K562 (cell line): ENCODE measurements around the gene GNAI2. TPM values are rescaled to one million over a fixed set of nuclear protein-coding genes. Genes with fewer than 3 reads are reported as not detected.

Experiments
- ATF1 ChIP-seq, 2 experiments: fragments of 450-650 bp in 1 of 2; IDR thresholded peaks; 2 replicates each; pipeline ENCODE4 v1.6.1; 2016; ENCODE audit warnings: missing compliant biosample characterization in 1 of 2, missing genetic modification characterization in 1 of 2
- ATF6 ChIP-seq: sonication (generic); formaldehyde crosslinking; IDR thresholded peaks from 2 replicates; pipeline ENCODE4 v1.4.0; 2020; ENCODE audit warnings: mild to moderate bottlenecking, missing genetic modification reagents
- FUS ChIP-seq: fragments of 200-400 bp; formaldehyde crosslinking; optimal IDR thresholded peaks from 2 replicates; pipeline ENCODE3; 2017; ENCODE audit warnings: low read depth, low read length
- HDGF ChIP-seq: fragments of 450-650 bp; IDR thresholded peaks from 2 replicates; pipeline ENCODE4 v1.6.1; 2016
- HMGXB4 ChIP-seq: sonication (generic); formaldehyde crosslinking; IDR thresholded peaks from 2 replicates; pipeline ENCODE4 v1.8.1; 2023; ENCODE audit warnings: mild to moderate bottlenecking, missing genetic modification reagents
- IFI16 ChIP-seq: fragments of 250-450 bp; sonication (Bioruptor Pico); IDR thresholded peaks from 2 replicates; pipeline ENCODE4 v2.1.2; 2022; ENCODE audit warnings: mild to moderate bottlenecking, inconsistent platforms
- JUN ChIP-seq, 2 experiments: sonication (generic) in 1 of 2; formaldehyde crosslinking in 1 of 2; IDR thresholded peaks; 2 replicates each; pipeline versions ENCODE4 v1.6.1 to v1.8.0; 2012 to 2022; ENCODE audit warnings: borderline replicate concordance in 2 of 2, mild to moderate bottlenecking in 2 of 2, improper control_type of control experiment in 1 of 2, low read depth in 1 of 2, low read length in 1 of 2, missing genetic modification reagents in 1 of 2
- SRSF1 ChIP-seq: fragments of 200-400 bp; formaldehyde crosslinking; IDR thresholded peaks from 2 replicates; pipeline ENCODE4 v1.6.1; 2017; ENCODE audit warnings: mild to moderate bottlenecking, low read depth, low read length, moderate library complexity
- TCF3 ChIP-seq: sonication (generic); formaldehyde crosslinking; IDR thresholded peaks from 2 replicates; pipeline ENCODE4 v1.4.0; 2020; ENCODE audit warnings: mild to moderate bottlenecking, missing genetic modification reagents
- ZNF57 ChIP-seq: fragments of 450-650 bp; formaldehyde crosslinking; IDR thresholded peaks from 2 replicates; pipeline ENCODE4 v1.4.0; 2020; ENCODE audit warnings: mild to moderate bottlenecking, moderate library complexity
- ZNF696 ChIP-seq: fragments of 250-450 bp; sonication (Bioruptor Pico); conservative IDR thresholded peaks from 2 replicates; pipeline ENCODE4 v1.4.0; 2020; ENCODE audit warnings: mild to moderate bottlenecking, moderate library complexity
- ZZZ3 ChIP-seq: fragments of 450-650 bp; IDR thresholded peaks from 2 replicates; pipeline ENCODE4 v1.6.1; 2016; ENCODE audit warnings: antibody characterized with exemption, mild to moderate bottlenecking, moderate library complexity
- polyA plus RNA-seq, 8 experiments: library from polyadenylated mRNA; depleted of rRNA in 4 of 8; stranded (reverse) in 5 of 8; unstranded in 3 of 8; fragments of >200 nt; fragmentation: Nextera tagmentation in 2 of 8; fragmentation: Illumina TruSeq in 1 of 8; extraction: Ambion mirVana in 2 of 8; extraction: Trizol in 1 of 8; gene quantifications; 2 replicates each; pipeline versions ENCODE4 v1.2.1 to v1.2.3, GENCODE V29; 2011 to 2014; ENCODE audit warnings: inconsistent platforms in 1 of 8, missing spikeins in 1 of 8
- total RNA-seq, 7 experiments: library from RNA; depleted of rRNA in 6 of 7; stranded (reverse); fragments of >200 nt in 6 of 7; fragmentation: Illumina TruSeq in 2 of 7; extraction: Trizol in 2 of 7; gene quantifications; 2 replicates each; pipeline versions ENCODE4 v1.2.1 to v1.2.3, GENCODE V29; 2011 to 2021; ENCODE audit warnings: low replicate concordance in 1 of 7
- TF ChIP-seq, protein P1 (sequence below): fragments of 250-450 bp; sonication (Bioruptor Pico); IDR thresholded peaks from 2 replicates; pipeline ENCODE4 v1.9.0; 2021; ENCODE audit warnings: mild to moderate bottlenecking, inconsistent platforms
- TF ChIP-seq, protein P2 (sequence below): fragments of 250-450 bp; sonication (Bioruptor Pico); IDR thresholded peaks from 2 replicates; pipeline ENCODE4 v1.4.0; 2020; ENCODE audit warnings: mild to moderate bottlenecking
- TF ChIP-seq, protein P3 (sequence below): fragments of 450-650 bp; IDR thresholded peaks from 2 replicates; pipeline ENCODE4 v1.6.1; 2017; ENCODE audit warnings: mild to moderate bottlenecking, moderate library complexity
- TF ChIP-seq, protein P4 (sequence below): fragments of 450-650 bp; formaldehyde crosslinking; IDR thresholded peaks from 2 replicates; pipeline ENCODE4 v1.4.0; 2022; ENCODE audit warnings: mild to moderate bottlenecking, moderate library complexity

GNAI2 gene
- total and polyA plus RNA-seq, 9 of the 15 experiments (the other 6 are each of a cell fraction or from before 2014, with no cell fraction given), result 1.1 to 72.2 (median 42.7) TPM

DNA sequence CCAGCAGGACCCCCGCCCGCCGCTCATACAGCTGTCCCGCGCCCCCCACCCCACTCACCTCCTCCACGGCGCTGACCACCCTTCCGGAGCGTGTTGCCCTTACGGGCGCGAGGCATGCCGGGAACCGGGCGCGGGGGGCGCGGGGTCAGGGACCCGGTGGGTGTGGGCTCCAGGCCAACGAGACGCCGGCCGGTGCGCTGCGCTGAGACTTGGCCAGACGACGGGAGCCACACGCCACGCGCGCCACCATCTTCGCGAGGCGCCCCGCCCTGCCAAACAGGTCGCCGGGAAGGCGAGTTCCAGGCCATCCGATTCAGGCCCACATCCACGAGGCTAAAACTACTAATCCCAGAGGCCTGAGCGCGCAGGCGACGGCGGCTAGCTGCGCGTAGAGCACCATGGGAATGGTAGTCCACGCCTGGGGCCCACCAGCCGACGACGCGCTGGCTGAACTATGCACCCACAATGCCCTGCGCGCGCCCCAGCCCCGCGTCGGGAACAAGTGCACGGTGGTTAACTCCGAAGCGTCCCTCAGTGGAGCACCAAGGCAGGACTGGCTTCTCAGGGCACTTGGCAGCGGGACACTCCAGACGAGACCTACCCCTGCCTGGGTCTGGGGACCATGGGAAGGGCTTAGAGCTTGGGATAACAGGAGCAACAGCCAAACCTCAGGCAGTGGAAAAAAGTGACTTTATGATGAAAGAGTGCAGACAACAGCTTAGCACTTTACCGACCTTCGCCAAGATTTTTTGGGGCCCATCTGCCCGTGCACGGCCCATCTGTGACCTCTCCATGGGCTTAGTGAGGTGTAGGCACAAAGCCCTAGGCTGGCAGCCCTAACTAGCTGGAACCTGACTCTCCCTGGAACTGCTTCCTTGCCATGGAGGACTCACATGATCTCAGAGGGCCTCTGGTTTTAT lies 56.4 kb downstream of the GNAI2 start, which contains the start of gene IFRD2 (continued):
- TF ChIP-seq ATF6, result no peak
- no peak for TF ChIP-seq ZNF696 (CRISPR knock-in tag)
- TF ChIP-seq ZNF57, result no peak
- TF ChIP-seq IFI16 (CRISPR knock-in tag), result no peak
- TF ChIP-seq, protein P1, sequence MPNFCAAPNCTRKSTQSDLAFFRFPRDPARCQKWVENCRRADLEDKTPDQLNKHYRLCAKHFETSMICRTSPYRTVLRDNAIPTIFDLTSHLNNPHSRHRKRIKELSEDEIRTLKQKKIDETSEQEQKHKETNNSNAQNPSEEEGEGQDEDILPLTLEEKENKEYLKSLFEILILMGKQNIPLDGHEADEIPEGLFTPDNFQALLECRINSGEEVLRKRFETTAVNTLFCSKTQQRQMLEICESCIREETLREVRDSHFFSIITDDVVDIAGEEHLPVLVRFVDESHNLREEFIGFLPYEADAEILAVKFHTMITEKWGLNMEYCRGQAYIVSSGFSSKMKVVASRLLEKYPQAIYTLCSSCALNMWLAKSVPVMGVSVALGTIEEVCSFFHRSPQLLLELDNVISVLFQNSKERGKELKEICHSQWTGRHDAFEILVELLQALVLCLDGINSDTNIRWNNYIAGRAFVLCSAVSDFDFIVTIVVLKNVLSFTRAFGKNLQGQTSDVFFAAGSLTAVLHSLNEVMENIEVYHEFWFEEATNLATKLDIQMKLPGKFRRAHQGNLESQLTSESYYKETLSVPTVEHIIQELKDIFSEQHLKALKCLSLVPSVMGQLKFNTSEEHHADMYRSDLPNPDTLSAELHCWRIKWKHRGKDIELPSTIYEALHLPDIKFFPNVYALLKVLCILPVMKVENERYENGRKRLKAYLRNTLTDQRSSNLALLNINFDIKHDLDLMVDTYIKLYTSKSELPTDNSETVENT, result no peak
- TF ChIP-seq FUS, result no peak
- TF ChIP-seq TCF3, result no peak
- TF ChIP-seq ZZZ3, result no peak
- TF ChIP-seq JUN (IDR thresholded peaks at IDR 0.05; ENCODE audit: borderline replicate concordance, low read depth, low read length), result peak; percentile 72; the same call in 1 of the 2 replicates
- TF ChIP-seq JUN (CRISPR knock-in tag; IDR thresholded peaks at IDR 0.05; ENCODE audit: borderline replicate concordance), result no peak
- 0 out of 2 replicates have a peak, but pooled peaks have one; percentile 37 for TF ChIP-seq ATF1 (CRISPR knock-in tag; IDR thresholded peaks at IDR 0.05)
- TF ChIP-seq ATF1 (tag; IDR thresholded peaks at IDR 0.05), result peak; percentile 97
- TF ChIP-seq, protein P2, sequence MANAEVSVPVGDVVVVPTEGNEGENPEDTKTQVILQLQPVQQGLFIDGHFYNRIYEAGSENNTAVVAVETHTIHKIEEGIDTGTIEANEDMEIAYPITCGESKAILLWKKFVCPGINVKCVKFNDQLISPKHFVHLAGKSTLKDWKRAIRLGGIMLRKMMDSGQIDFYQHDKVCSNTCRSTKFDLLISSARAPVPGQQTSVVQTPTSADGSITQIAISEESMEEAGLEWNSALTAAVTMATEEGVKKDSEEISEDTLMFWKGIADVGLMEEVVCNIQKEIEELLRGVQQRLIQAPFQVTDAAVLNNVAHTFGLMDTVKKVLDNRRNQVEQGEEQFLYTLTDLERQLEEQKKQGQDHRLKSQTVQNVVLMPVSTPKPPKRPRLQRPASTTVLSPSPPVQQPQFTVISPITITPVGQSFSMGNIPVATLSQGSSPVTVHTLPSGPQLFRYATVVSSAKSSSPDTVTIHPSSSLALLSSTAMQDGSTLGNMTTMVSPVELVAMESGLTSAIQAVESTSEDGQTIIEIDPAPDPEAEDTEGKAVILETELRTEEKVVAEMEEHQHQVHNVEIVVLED (CRISPR knock-in tag), result peak; percentile 93
- TF ChIP-seq, protein P3, sequence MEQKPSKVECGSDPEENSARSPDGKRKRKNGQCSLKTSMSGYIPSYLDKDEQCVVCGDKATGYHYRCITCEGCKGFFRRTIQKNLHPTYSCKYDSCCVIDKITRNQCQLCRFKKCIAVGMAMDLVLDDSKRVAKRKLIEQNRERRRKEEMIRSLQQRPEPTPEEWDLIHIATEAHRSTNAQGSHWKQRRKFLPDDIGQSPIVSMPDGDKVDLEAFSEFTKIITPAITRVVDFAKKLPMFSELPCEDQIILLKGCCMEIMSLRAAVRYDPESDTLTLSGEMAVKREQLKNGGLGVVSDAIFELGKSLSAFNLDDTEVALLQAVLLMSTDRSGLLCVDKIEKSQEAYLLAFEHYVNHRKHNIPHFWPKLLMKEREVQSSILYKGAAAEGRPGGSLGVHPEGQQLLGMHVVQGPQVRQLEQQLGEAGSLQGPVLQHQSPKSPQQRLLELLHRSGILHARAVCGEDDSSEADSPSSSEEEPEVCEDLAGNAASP, result no peak
- TF ChIP-seq, protein P4, sequence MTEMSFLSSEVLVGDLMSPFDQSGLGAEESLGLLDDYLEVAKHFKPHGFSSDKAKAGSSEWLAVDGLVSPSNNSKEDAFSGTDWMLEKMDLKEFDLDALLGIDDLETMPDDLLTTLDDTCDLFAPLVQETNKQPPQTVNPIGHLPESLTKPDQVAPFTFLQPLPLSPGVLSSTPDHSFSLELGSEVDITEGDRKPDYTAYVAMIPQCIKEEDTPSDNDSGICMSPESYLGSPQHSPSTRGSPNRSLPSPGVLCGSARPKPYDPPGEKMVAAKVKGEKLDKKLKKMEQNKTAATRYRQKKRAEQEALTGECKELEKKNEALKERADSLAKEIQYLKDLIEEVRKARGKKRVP (CRISPR knock-in tag), result peak; percentile 72
- no peak for TF ChIP-seq HMGXB4 (CRISPR knock-in tag)
- no peak for TF ChIP-seq HDGF
- no peak for TF ChIP-seq SRSF1
